Calu3 (cell line): ENCODE measurements around the gene OAS2. TPM values are rescaled to one million over a fixed set of nuclear protein-coding genes. Genes with fewer than 3 reads are reported as not detected.
A peak's percentile ranks its signal among the peaks of the same experiment; 100 is the strongest.

Experiments
- BruUV-seq: library from RNA; stranded (reverse); fragments of 400-500 nt; replicated peaks from 2 replicates; lab custom pipeline; 2021; lab: Mats Ljungman, UMichigan
- CTCF ChIA-PET: fragments of 300-600 bp; sonication (Branson Sonifier 250); formaldehyde crosslinking; loops from one replicate; lab custom pipeline; 2022; ENCODE audit warnings: antibody characterized with exemption; lab: Charles Lee
- DNase-seq: peaks from one replicate; pipeline ENCODE4 v3.0.0; 2022
- H3K27ac Mint-ChIP-seq: one replicate; pipeline ENCODE4 v1.8.0; 2022; ENCODE audit warnings: mixed read lengths; ENCODE audit not compliant: unreplicated experiment
- H3K27me3 Mint-ChIP-seq: one replicate; pipeline ENCODE4 v1.8.0; 2022; ENCODE audit warnings: mixed read lengths; ENCODE audit not compliant: unreplicated experiment
- H3K36me3 Mint-ChIP-seq: one replicate; pipeline ENCODE4 v1.8.0; 2022; ENCODE audit warnings: mild to moderate bottlenecking, moderate library complexity, mixed read lengths; ENCODE audit not compliant: insufficient read depth, unreplicated experiment
- H3K4me1 Mint-ChIP-seq: one replicate; pipeline ENCODE4 v1.8.0; 2022; ENCODE audit warnings: mild to moderate bottlenecking, low read depth, mixed read lengths; ENCODE audit not compliant: unreplicated experiment
- H3K4me3 Mint-ChIP-seq: one replicate; pipeline ENCODE4 v1.8.0; 2022; ENCODE audit warnings: mild to moderate bottlenecking, low read depth, moderate library complexity, mixed read lengths; ENCODE audit not compliant: unreplicated experiment
- H3K9me3 Mint-ChIP-seq: one replicate; pipeline ENCODE4 v1.8.0; 2022; ENCODE audit warnings: low read depth, mixed read lengths; ENCODE audit not compliant: unreplicated experiment
- CTCF ChIP-seq: fragments of 200-600 bp; IDR thresholded peaks from one replicate; pipeline ENCODE4 v1.8.0; 2022; ENCODE audit warnings: antibody characterized with exemption; ENCODE audit not compliant: unreplicated experiment
- intact Hi-C: fragments of 100-400 bp; cut with micrococcal nuclease; formaldehyde crosslinking; loops from one replicate; pipeline ENCODE4 v1.10.0; 2022; ENCODE audit not compliant: unreplicated experiment
- total RNA-seq: library from RNA; stranded (reverse); gene quantifications from 2 replicates; pipeline ENCODE4 v1.2.3, GENCODE V29; 2022

Gene OAS2
- total RNA-seq, 1 experiment from 2014 or later = 58.1 TPM

- CTCF ChIA-PET = interaction anchor here (1.3 kb wide), 1 partner anchor 16 kb away, joined by 7 read pairs; no protein-coding TSS in a partner anchor
- no peak overlapping the region for H3K4me3 Mint-ChIP-seq
- no peak for DNase-seq
These were observed 45.7 kb upstream of the OAS2 start for GRCh38 chr12:112932485-112933128.

GRCh38 chr12:112933129-112933505, 45.2 kb upstream of the OAS2 start:
- no peak for TF ChIP-seq CTCF
- peaks cover 3% of the 10 kb centered on the region for H3K9me3 Mint-ChIP-seq
- no peaks in the 10 kb centered on the region for H3K27me3 Mint-ChIP-seq
- H3K27ac Mint-ChIP-seq = no peak overlapping the region
- DNase-seq = no peak
- BruUV-seq = no TSS peak
- CTCF ChIA-PET = interaction anchor here (1.3 kb wide), 1 partner anchor 16 kb away, joined by 7 read pairs; no protein-coding TSS in a partner anchor
- peaks cover 31% of the 10 kb centered on the region for H3K4me1 Mint-ChIP-seq
- H3K4me3 Mint-ChIP-seq = no peak overlapping the region
- peaks cover 10% of the 10 kb centered on the region for H3K36me3 Mint-ChIP-seq
- intact Hi-C loops = no loop called here

More at GRCh38 chr12:112932485-112933128, 45.7 kb upstream of the OAS2 start:
- Mint-ChIP-seq H3K27ac (no peak overlapping the region), H3K27me3 (no peaks in the 10 kb centered on the region), H3K36me3 (peaks cover 6% of the 10 kb centered on the region), H3K9me3 (peaks cover 3% of the 10 kb centered on the region), H3K4me1 (peaks cover 28% of the 10 kb centered on the region)
- intact Hi-C loops = no loop called here
- no peak for TF ChIP-seq CTCF
- TSS peak; percentile 29 for BruUV-seq

- Mint-ChIP-seq H3K4me3 (no peak overlapping the region), H3K36me3 (peaks cover 21% of the 10 kb centered on the region), H3K9me3 (no peaks in the 10 kb centered on the region), H3K4me1 (peaks cover 46% of the 10 kb centered on the region), H3K27me3 (no peaks in the 10 kb centered on the region), H3K27ac (no peak overlapping the region)
- BruUV-seq = no TSS peak
- intact Hi-C loops = loop anchor here (5.0 kb wide), 1 partner anchor 34 kb away; no protein-coding TSS in a partner anchor
- DNase-seq = no peak
- CTCF ChIA-PET = no interaction called here
- no peak for TF ChIP-seq CTCF
These were observed 42.1 kb upstream of the OAS2 start for GRCh38 chr12:112936264-112936663.

- Mint-ChIP-seq H3K9me3 (no peaks in the 10 kb centered on the region), H3K4me1 (peaks cover 46% of the 10 kb centered on the region), H3K27ac (peak overlapping the region; percentile 13), H3K36me3 (peaks cover 21% of the 10 kb centered on the region), H3K4me3 (no peak overlapping the region), H3K27me3 (no peaks in the 10 kb centered on the region)
- no peak for TF ChIP-seq CTCF
- CTCF ChIA-PET = interaction anchor here (1.5 kb wide), 1 partner anchor 30 kb away, joined by 9 read pairs; the partner anchor contains the start of gene OAS1
- DNase-seq = no peak
- BruUV-seq = no TSS peak
- intact Hi-C loops = loop anchor here (5.0 kb wide), 1 partner anchor 35 kb away; no protein-coding TSS in a partner anchor
These were observed 41.4 kb upstream of the OAS2 start for GRCh38 chr12:112936927-112937326.
